BE2C (cell line): ENCODE data around the gene CTTNBP2.

Source experiments
- DNase-seq: peaks from one replicate; pipeline ENCODE4 v3.0.0-alpha.2; 2020
- H3K27me3 ChIP-seq: fragments of 250-450 bp; sonication (Bioruptor Pico); 2 replicates; pipeline ENCODE4 v1.5.1; 2020; ENCODE audit warnings: mild to moderate bottlenecking
- H3K36me3 ChIP-seq: fragments of 250-450 bp; sonication (Bioruptor Pico); 2 replicates; pipeline ENCODE4 v1.5.1; 2020; ENCODE audit warnings: mild to moderate bottlenecking
- H3K4me1 ChIP-seq: fragments of 250-450 bp; sonication (Bioruptor Pico); 2 replicates; pipeline ENCODE4 v1.5.1; 2020
- H3K4me3 ChIP-seq: 2 replicates; pipeline ENCODE4 v1.5.1; 2011; ENCODE audit warnings: low read depth, low read length
- H3K9me3 ChIP-seq: fragments of 250-450 bp; sonication (Bioruptor Pico); 2 replicates; pipeline ENCODE4 v1.5.1; 2020
- TF ChIP-seq, protein P1 (sequence below): IDR thresholded peaks from 2 replicates; pipeline ENCODE4 v1.5.1; 2012; ENCODE audit warnings: mild to moderate bottlenecking, low read depth, low read length

Gene CTTNBP2

DNA sequence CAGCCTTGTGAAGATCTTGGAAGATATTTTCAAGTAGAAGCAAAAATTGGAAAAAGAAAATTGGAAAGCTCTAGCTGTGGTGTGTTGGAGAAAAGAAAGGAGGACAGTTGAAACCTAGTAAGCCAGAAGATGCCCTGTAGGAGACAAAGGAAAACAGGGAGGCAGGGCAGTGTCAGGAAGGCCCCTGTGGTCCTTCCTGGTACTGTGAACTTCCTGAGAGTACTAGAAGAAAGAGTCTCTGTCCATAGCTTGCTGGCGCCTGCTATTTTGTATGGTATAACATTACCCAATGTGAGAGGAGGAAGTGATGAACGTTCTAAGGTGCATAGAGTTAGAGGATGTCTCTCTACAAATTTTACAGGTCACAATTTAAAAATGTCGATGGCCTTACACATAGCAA lies 183.1 kb downstream of the CTTNBP2 start:
- TF ChIP-seq, protein P1, sequence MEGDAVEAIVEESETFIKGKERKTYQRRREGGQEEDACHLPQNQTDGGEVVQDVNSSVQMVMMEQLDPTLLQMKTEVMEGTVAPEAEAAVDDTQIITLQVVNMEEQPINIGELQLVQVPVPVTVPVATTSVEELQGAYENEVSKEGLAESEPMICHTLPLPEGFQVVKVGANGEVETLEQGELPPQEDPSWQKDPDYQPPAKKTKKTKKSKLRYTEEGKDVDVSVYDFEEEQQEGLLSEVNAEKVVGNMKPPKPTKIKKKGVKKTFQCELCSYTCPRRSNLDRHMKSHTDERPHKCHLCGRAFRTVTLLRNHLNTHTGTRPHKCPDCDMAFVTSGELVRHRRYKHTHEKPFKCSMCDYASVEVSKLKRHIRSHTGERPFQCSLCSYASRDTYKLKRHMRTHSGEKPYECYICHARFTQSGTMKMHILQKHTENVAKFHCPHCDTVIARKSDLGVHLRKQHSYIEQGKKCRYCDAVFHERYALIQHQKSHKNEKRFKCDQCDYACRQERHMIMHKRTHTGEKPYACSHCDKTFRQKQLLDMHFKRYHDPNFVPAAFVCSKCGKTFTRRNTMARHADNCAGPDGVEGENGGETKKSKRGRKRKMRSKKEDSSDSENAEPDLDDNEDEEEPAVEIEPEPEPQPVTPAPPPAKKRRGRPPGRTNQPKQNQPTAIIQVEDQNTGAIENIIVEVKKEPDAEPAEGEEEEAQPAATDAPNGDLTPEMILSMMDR, result no peak
- no peaks in the 10 kb centered on the region; the same call in 1 of the 2 replicates for H3K27me3 ChIP-seq
- DNase-seq, result no peak

DNA sequence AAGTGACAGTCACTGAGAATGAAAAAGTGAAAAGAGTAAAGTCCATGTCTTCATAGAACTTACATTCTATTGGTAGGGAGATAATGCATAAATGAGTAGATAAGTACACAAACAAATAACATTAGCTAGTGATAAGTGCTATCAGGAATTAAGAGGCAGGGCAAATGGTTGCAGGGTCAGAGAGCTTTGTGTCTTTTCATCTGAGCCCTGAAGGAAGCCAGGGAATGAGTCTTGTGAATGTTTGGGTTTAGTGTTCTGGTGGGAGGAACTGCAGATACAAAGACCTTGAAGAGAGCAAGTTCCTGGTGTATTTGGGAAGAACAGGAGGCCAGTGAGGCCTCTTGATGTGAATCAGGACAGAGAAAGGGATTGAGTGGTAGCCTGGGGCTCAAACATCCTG lies 183.8 kb downstream of the CTTNBP2 start:
- no peaks in the 10 kb centered on the region; the same call in 1 of the 2 replicates for H3K27me3 ChIP-seq
- no peaks in the 10 kb centered on the region for H3K36me3 ChIP-seq
- no peak for DNase-seq
- TF ChIP-seq, protein P1, result no peak
- no peaks in the 10 kb centered on the region; the same call in 1 of the 2 replicates for H3K9me3 ChIP-seq
- H3K4me1 ChIP-seq, result no peaks in the 10 kb centered on the region
- no peak overlapping the region for H3K4me3 ChIP-seq

More for the DNA sequence above, 183.1 kb downstream of the CTTNBP2 start:
- Histone ChIP-seq H3K4me3 (no peak overlapping the region), H3K4me1 (no peaks in the 10 kb centered on the region), H3K36me3 (no peaks in the 10 kb centered on the region), H3K9me3 (no peaks in the 10 kb centered on the region; the same call in 1 of the 2 replicates)

DNA sequence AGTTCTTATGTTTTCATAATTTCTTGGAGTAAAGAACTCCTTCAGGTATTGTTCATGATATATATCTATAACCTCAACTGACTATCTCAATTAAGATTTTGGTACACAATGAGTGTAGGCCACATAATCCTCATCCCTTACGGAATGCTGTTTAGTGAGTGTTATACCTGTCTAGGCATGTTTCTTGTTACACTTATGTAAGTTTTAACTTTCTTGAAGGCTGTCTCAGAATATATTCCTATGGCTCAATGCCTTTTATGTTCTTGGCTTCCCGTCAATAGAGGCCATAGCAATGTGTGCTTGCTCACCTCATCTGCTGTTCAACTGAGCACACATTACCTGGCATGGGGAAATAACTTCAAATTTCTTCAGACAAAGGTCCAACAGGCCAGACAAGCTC lies 185.1 kb downstream of the CTTNBP2 start:
- no peak for DNase-seq
- H3K27me3 ChIP-seq, result peaks cover 4% of the 10 kb centered on the region; the same call in 1 of the 2 replicates
- H3K36me3 ChIP-seq, result no peaks in the 10 kb centered on the region
- H3K4me1 ChIP-seq, result no peaks in the 10 kb centered on the region
- no peaks in the 10 kb centered on the region; the same call in 1 of the 2 replicates for H3K9me3 ChIP-seq
- H3K4me3 ChIP-seq, result no peak overlapping the region
- TF ChIP-seq, protein P1, result no peak

DNA sequence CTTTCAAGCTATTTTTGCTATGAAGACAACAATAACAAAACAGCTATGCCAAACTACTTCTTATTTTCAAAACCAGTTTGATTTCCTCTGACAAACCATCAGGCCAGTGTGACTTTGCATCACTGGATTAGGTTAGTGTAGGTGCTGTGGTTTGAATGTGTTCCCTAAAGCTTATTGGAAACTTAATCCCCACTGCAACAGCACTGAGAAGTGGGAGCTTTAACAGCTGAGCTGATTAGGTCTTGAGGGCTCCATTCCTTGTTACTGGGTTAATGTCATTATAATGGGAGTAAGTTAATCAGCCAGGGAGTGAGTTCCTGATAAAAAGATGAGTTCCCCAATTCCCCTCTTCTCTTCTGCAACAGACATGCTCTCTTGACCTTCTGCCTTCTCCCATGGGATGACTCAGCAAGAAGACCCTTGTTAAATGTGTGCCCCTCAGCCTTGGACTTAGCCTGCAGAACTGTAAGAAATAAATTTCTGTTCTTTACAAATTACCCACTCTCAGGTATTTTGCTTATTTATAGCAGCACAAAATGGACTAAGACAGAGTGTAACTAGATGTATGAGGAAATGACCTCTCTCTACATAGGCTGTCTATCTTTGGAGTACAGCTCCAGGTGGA lies 186.8 kb downstream of the CTTNBP2 start:
- Histone ChIP-seq H3K36me3 (no peaks in the 10 kb centered on the region), H3K4me3 (no peak overlapping the region), H3K27me3 (peaks cover 14% of the 10 kb centered on the region), H3K9me3 (no peaks in the 10 kb centered on the region; the same call in 1 of the 2 replicates), H3K4me1 (no peaks in the 10 kb centered on the region)
- TF ChIP-seq, protein P1, result no peak
- DNase-seq, result no peak

DNA sequence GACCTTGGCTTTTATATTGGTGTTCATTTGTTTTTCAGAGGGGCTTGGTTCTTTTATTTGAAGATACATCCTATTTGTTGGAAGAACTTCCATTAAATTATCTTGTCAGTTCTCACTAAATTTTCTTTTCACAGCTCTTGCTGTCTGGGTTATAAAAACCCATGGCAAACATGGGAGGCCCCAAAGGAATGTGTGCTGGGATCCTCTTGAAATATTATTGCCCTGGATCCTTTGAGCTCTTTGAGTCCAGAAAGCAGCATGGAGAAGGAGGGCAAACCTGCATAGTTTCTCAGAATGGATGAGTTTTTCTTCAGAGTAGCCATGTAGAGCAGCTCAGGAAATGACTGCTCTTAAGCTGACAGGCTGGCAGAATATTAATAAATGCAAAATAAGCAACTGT lies 187.4 kb downstream of the CTTNBP2 start:
- H3K4me1 ChIP-seq, result no peaks in the 10 kb centered on the region
- H3K4me3 ChIP-seq, result no peak overlapping the region
- peaks cover 18% of the 10 kb centered on the region for H3K27me3 ChIP-seq
- TF ChIP-seq, protein P1, result no peak
- no peaks in the 10 kb centered on the region; the same call in 1 of the 2 replicates for H3K9me3 ChIP-seq
- no peak for DNase-seq
- no peaks in the 10 kb centered on the region for H3K36me3 ChIP-seq

DNA sequence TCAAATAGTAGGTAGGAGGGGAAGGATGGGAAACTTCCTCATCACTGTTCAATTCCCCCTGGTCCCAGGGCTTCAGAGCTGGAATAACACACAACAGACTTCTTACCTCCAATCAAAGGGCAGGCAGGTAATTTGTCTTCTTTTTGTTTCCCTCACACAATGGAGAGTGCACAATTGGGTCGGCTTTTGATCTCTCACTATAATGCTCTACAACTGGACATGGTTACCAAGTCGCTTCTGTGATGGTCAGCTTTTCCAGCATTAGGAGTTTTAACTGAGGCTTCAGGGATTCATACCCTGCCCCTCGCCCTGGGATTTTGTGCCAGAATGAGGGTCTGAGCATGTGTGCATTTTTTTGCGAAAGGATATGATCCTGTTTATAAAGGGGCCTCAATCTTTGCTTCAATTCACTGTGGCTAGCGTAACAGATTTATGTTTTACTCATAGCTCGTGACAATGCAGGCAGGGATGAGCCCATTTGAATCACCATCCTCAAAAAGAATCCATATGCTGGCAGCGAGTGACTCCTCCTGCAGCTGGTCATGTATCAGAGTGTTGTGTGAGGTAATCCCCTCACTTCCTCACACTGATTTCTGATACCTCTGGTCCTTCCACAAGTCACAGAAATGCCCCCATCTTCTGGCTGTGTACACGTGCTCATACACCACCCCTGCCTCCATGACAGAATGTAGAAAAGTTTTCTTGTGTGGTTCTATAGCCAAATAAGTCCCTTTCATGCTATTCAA lies 189.6 kb downstream of the CTTNBP2 start:
- Histone ChIP-seq H3K9me3 (no peaks in the 10 kb centered on the region), H3K4me1 (no peaks in the 10 kb centered on the region), H3K27me3 (peaks cover 29% of the 10 kb centered on the region), H3K4me3 (no peak overlapping the region), H3K36me3 (no peaks in the 10 kb centered on the region)
- DNase-seq, result no peak
- TF ChIP-seq, protein P1, result no peak
